Natural killer cell treated with Interleukin-12 subunit alpha and Interleukin-12 subunit beta and Interleukin-15 and Interleukin-18, amount 100 ng/mL, for 72 hours (primary cell): Measurements from ENCODE around the gene FMO4. TPM values are rescaled to one million over a fixed set of nuclear protein-coding genes. Genes with fewer than 3 reads are reported as not detected.
"Not testable (repeated sequence)": the region's sequence is repeated elsewhere in the genome, so short reads cannot be mapped to it uniquely, and the experiment has no call there.

Source experiments
- ATAC-seq, 2 donors: fragments of 150-1000 bp; cut with Tn5 transposase in 1 of 2; sonication (Bioruptor Pico), chemical (Tn5 transposase) in 1 of 2; 2 replicates each; pipeline ENCODE4 v1.10.0; 2021
- DNase-seq: peaks from one replicate; pipeline ENCODE4 v3.0.0; 2022; ENCODE audit warnings: low spot score
- H3K27ac Mint-ChIP-seq, 2 donors: 1 replicate in 1 of 2; 2 replicates in 1 of 2; pipeline ENCODE4 v1.8.0; 2022; ENCODE audit warnings: mixed read lengths in 2 of 2, mild to moderate bottlenecking in 1 of 2, moderate library complexity in 1 of 2
- H3K27me3 Mint-ChIP-seq, 2 donors: 1 replicate in 1 of 2; 2 replicates in 1 of 2; pipeline ENCODE4 v1.8.0; 2022; ENCODE audit warnings: mixed read lengths in 2 of 2
- H3K36me3 Mint-ChIP-seq: one replicate; pipeline ENCODE4 v1.8.0; 2022; ENCODE audit warnings: mixed read lengths
- H3K4me1 Mint-ChIP-seq, 2 donors: 1 replicate in 1 of 2; 2 replicates in 1 of 2; pipeline ENCODE4 v1.8.0; 2022; ENCODE audit warnings: low read depth in 2 of 2, mixed read lengths in 2 of 2, mild to moderate bottlenecking in 1 of 2
- H3K4me3 Mint-ChIP-seq: one replicate; pipeline ENCODE4 v1.8.0; 2022; ENCODE audit warnings: mixed read lengths
- H3K9me3 Mint-ChIP-seq: 2 replicates; pipeline ENCODE4 v1.8.0; 2022; ENCODE audit warnings: mixed read lengths
- total RNA-seq, 2 donors: library from RNA; stranded (reverse); gene quantifications; one replicate each; pipeline ENCODE4 v1.2.3, GENCODE V29; 2022

FMO4 gene
- total RNA-seq, 2 donors from 2014 or later: 1.5 to 3.8 TPM

- peaks cover 22% of the 10 kb centered on the region for H3K36me3 Mint-ChIP-seq
- no peaks in the 10 kb centered on the region for H3K4me1 Mint-ChIP-seq
- H3K27me3 Mint-ChIP-seq: peaks cover 36 to 42% of the 10 kb centered on the region in 2 donors
- H3K4me3 Mint-ChIP-seq: no peak overlapping the region
- no peak overlapping the region for H3K27ac Mint-ChIP-seq
- ATAC-seq: no peak
- H3K9me3 Mint-ChIP-seq: peaks cover 16% of the 10 kb centered on the region
- DNase-seq: no peak
These were observed 15.3 kb upstream of the FMO4 start for GRCh38 chr1:171298696-171299095.

GRCh38 chr1:171299342-171299741 lies 14.6 kb upstream of the FMO4 start:
- Mint-ChIP-seq H3K27me3 (peaks cover 39 to 40% of the 10 kb centered on the region in 2 donors), H3K9me3 (peaks cover 16% of the 10 kb centered on the region), H3K4me1 (no peaks in the 10 kb centered on the region), H3K27ac (no peak overlapping the region), H3K4me3 (no peak overlapping the region), H3K36me3 (peaks cover 22% of the 10 kb centered on the region)
- ATAC-seq (no peak), DNase-seq (no peak)

GRCh38 chr1:171300401-171300800 lies 13.6 kb upstream of the FMO4 start:
- peaks cover 16% of the 10 kb centered on the region for H3K9me3 Mint-ChIP-seq
- H3K36me3 Mint-ChIP-seq: peaks cover 22% of the 10 kb centered on the region
- no peak overlapping the region for H3K4me3 Mint-ChIP-seq
- no peak for ATAC-seq
- H3K27me3 Mint-ChIP-seq: peaks cover 33 to 41% of the 10 kb centered on the region in 2 donors
- H3K27ac Mint-ChIP-seq: no peak overlapping the region
- no peak for DNase-seq
- H3K4me1 Mint-ChIP-seq: no peaks in the 10 kb centered on the region

GRCh38 chr1:171310661-171311087 lies 3.3 kb upstream of the FMO4 start:
- Mint-ChIP-seq H3K4me3 (no peak overlapping the region), H3K27ac (no peak overlapping the region), H3K4me1 (peaks cover 11 to 12% of the 10 kb centered on the region in 2 donors), H3K36me3 (no peaks in the 10 kb centered on the region), H3K27me3 (no peaks in the 10 kb centered on the region), H3K9me3 (no peaks in the 10 kb centered on the region)
- ATAC-seq (no peak), DNase-seq (no peak)

GRCh38 chr1:171311771-171312558 lies 2.0 kb upstream of the FMO4 start:
- ATAC-seq: no peak
- H3K4me1 Mint-ChIP-seq: peaks cover 11 to 12% of the 10 kb centered on the region in 2 donors
- no peaks in the 10 kb centered on the region for H3K9me3 Mint-ChIP-seq
- H3K4me3 Mint-ChIP-seq: no peak overlapping the region
- DNase-seq: no peak
- no peaks in the 10 kb centered on the region for H3K27me3 Mint-ChIP-seq
- no peaks in the 10 kb centered on the region for H3K36me3 Mint-ChIP-seq
- H3K27ac Mint-ChIP-seq: no peak overlapping the region

- ATAC-seq: no peak
- H3K27ac Mint-ChIP-seq: peak overlapping the region; percentile 84 to 93
These were observed 606 bp upstream of the FMO4 start for GRCh38 chr1:171313319-171313834.

GRCh38 chr1:171329251-171329650 lies 15.3 kb downstream of the FMO4 start:
- DNase-seq (no peak), ATAC-seq (no peak)
- no peak overlapping the region for H3K27ac Mint-ChIP-seq
- H3K27me3 Mint-ChIP-seq: no peaks in the 10 kb centered on the region
- H3K9me3 Mint-ChIP-seq: no peaks in the 10 kb centered on the region
- H3K36me3 Mint-ChIP-seq: no peaks in the 10 kb centered on the region
- H3K4me1 Mint-ChIP-seq: no peaks in the 10 kb centered on the region
- H3K4me3 Mint-ChIP-seq: no peak overlapping the region

More at GRCh38 chr1:171313319-171313834, 606 bp upstream of the FMO4 start:
- H3K9me3 Mint-ChIP-seq: no peaks in the 10 kb centered on the region
- no peaks in the 10 kb centered on the region for H3K27me3 Mint-ChIP-seq
- DNase-seq: no peak
- H3K36me3 Mint-ChIP-seq: no peaks in the 10 kb centered on the region
- H3K4me1 Mint-ChIP-seq: peaks cover 11 to 12% of the 10 kb centered on the region in 2 donors
- peak overlapping the region; percentile 78 for H3K4me3 Mint-ChIP-seq

GRCh38 chr1:171334024-171334640 lies 20.1 kb downstream of the FMO4 start:
- ATAC-seq (no peak), DNase-seq (no peak)
- Mint-ChIP-seq H3K27ac (no peak overlapping the region), H3K9me3 (no peaks in the 10 kb centered on the region), H3K27me3 (no peaks in the 10 kb centered on the region), H3K4me3 (no peak overlapping the region), H3K4me1 (no peaks in the 10 kb centered on the region), H3K36me3 (peaks cover 10% of the 10 kb centered on the region)

GRCh38 chr1:171335964-171336363 lies 22.0 kb downstream of the FMO4 start:
- Mint-ChIP-seq H3K27me3 (no peaks in the 10 kb centered on the region), H3K9me3 (no peaks in the 10 kb centered on the region), H3K27ac (no peak overlapping the region), H3K4me1 (no peaks in the 10 kb centered on the region), H3K4me3 (no peak overlapping the region), H3K36me3 (peaks cover 15% of the 10 kb centered on the region)
- DNase-seq: no peak
- ATAC-seq: peak in 1 of 2 donors; percentile 20

GRCh38 chr1:171339345-171339744 lies 25.4 kb downstream of the FMO4 start:
- not testable (repeated sequence) for ATAC-seq

GRCh38 chr1:171343727-171344472 lies 29.9 kb downstream of the FMO4 start:
- Mint-ChIP-seq H3K4me1 (no peaks in the 10 kb centered on the region), H3K9me3 (peaks cover 4% of the 10 kb centered on the region), H3K4me3 (no peak overlapping the region), H3K27me3 (peaks cover 0 to 3% of the 10 kb centered on the region in 2 donors), H3K27ac (no peak overlapping the region), H3K36me3 (peaks cover 14% of the 10 kb centered on the region)
- ATAC-seq (no peak), DNase-seq (no peak)

More at GRCh38 chr1:171339345-171339744, 25.4 kb downstream of the FMO4 start:
- not testable (repeated sequence) for H3K4me1 Mint-ChIP-seq, H3K27ac Mint-ChIP-seq, DNase-seq, H3K9me3 Mint-ChIP-seq, H3K4me3 Mint-ChIP-seq, H3K27me3 Mint-ChIP-seq
- H3K36me3 Mint-ChIP-seq: peaks cover 23% of the 10 kb centered on the region

- Mint-ChIP-seq H3K4me1 (no peaks in the 10 kb centered on the region), H3K9me3 (peaks cover 4% of the 10 kb centered on the region)
- no peak for ATAC-seq
These were observed 30.5 kb downstream of the FMO4 start for GRCh38 chr1:171344473-171344820.

GRCh38 chr1:171345536-171345935 lies 31.6 kb downstream of the FMO4 start:
- H3K4me3 Mint-ChIP-seq: no peak overlapping the region
- H3K27me3 Mint-ChIP-seq: peaks cover 0 to 5% of the 10 kb centered on the region in 2 donors
- DNase-seq (no peak), ATAC-seq (no peak)
- no peaks in the 10 kb centered on the region for H3K4me1 Mint-ChIP-seq
- peaks cover 7% of the 10 kb centered on the region for H3K9me3 Mint-ChIP-seq
- no peak overlapping the region for H3K27ac Mint-ChIP-seq
- peaks cover 8% of the 10 kb centered on the region for H3K36me3 Mint-ChIP-seq

More at GRCh38 chr1:171344473-171344820, 30.5 kb downstream of the FMO4 start:
- peaks cover 11% of the 10 kb centered on the region for H3K36me3 Mint-ChIP-seq
- no peak for DNase-seq
- no peak overlapping the region for H3K27ac Mint-ChIP-seq
- H3K4me3 Mint-ChIP-seq: no peak overlapping the region
- peaks cover 0 to 3% of the 10 kb centered on the region in 2 donors for H3K27me3 Mint-ChIP-seq
